Lung (tissue), 12 donors: Measurements from ENCODE around the gene NTRK3. TPM values are rescaled to one million over a fixed set of nuclear protein-coding genes. Genes with fewer than 3 reads are reported as not detected.
A peak's percentile ranks its signal among the peaks of the same experiment; 100 is the strongest.

Experiments
- ATAC-seq: fragments of 200-7000 bp; cut with Tn5 transposase; one replicate; pipeline ENCODE4 v1.9.1; 2020; ENCODE audit warnings: moderate number of reproducible peaks; ENCODE audit not compliant: insufficient read depth, low FRiP score
- DNase-seq, 3 donors: peaks; one replicate each; pipeline ENCODE4 v3.0.0-alpha.2; 2013 to 2017
- H3K27ac ChIP-seq, 2 donors: one replicate each; pipeline ENCODE4 v1.5.1; 2013; ENCODE audit warnings: mild to moderate bottlenecking in 2 of 2, moderate library complexity in 2 of 2, control low read depth in 1 of 2, inconsistent platforms in 1 of 2, low read depth in 1 of 2, low read length in 1 of 2
- H3K27me3 ChIP-seq, 3 donors: one replicate each; pipeline ENCODE4 v1.5.1; 2013; ENCODE audit warnings: low read length in 2 of 3; ENCODE audit not compliant: control insufficient read depth in 3 of 3, insufficient read depth in 3 of 3
- H3K36me3 ChIP-seq, 4 donors: one replicate each; pipeline ENCODE4 v1.5.1; 2013; ENCODE audit warnings: low read length in 4 of 4, mild to moderate bottlenecking in 1 of 4, moderate library complexity in 1 of 4; ENCODE audit not compliant: control insufficient read depth in 4 of 4, insufficient read depth in 4 of 4
- H3K4me1 ChIP-seq, 5 donors: one replicate each; pipeline ENCODE4 v1.5.1; 2013; ENCODE audit warnings: low read length in 5 of 5, mild to moderate bottlenecking in 2 of 5, moderate library complexity in 1 of 5; ENCODE audit not compliant: control insufficient read depth in 5 of 5, insufficient read depth in 5 of 5
- H3K4me3 ChIP-seq: one replicate; pipeline ENCODE4 v1.5.1; 2013; ENCODE audit warnings: mild to moderate bottlenecking, control low read depth, moderate library complexity
- H3K9ac ChIP-seq, 2 donors: one replicate each; pipeline ENCODE4 v1.5.1; 2013; ENCODE audit warnings: low read length in 2 of 2, control low read depth in 1 of 2; ENCODE audit not compliant: insufficient read depth in 1 of 2
- H3K9me3 ChIP-seq, 4 donors: one replicate each; pipeline ENCODE4 v1.5.1; 2013; ENCODE audit warnings: low read length in 3 of 4, mild to moderate bottlenecking in 1 of 4, moderate library complexity in 1 of 4; ENCODE audit not compliant: control insufficient read depth in 4 of 4, insufficient read depth in 3 of 4
- CTCF ChIP-seq: IDR thresholded peaks from 2 replicates; pipeline ENCODE4 v1.5.1; 2012; ENCODE audit warnings: mild to moderate bottlenecking; ENCODE audit errors: control extremely low read depth, extremely low read depth
- WGBS, 2 donors: extraction: QIAGEN DNeasy Blood & Tissue Kit; methylation state at CpG; one replicate each; pipeline ENCODE4 v1.1.7; 2013; 5-methylcytosine and 5-hydroxymethylcytosine counted together
- polyA plus RNA-seq, 2 donors: library from polyadenylated mRNA; stranded (reverse); fragments of 200-250 nt; gene quantifications; one replicate each; pipeline ENCODE4 v1.2.1, GENCODE V29; 2013
- total RNA-seq, 2 donors: library from RNA; depleted of rRNA in 1 of 2; stranded (reverse); fragments of >200 nt in 1 of 2; gene quantifications; one replicate each; pipeline ENCODE4 v1.2.1, GENCODE V29; 2014 to 2021
- donor health status: control.
- donor health status: control.
- donor health status: Bipolar disorder and iron deficiency.
- donor health status: healthy.
- donor health status: DM: yes; HTN: yes; CAD: no.

NTRK3 gene
- total and polyA plus RNA-seq, 4 donors, result 0.44 to 11.0 (median 4.2) TPM

GRCh38 chr15:88080616-88081015 is 175.9 kb downstream of the NTRK3 start:
- no peak for TF ChIP-seq CTCF
- H3K27me3 ChIP-seq, result no peaks in the 10 kb centered on the region
- WGBS, 2 donors, result 70 to 82% methylated on average over 3 of the region's 3 CpGs
- H3K9me3 ChIP-seq, result peaks cover 0 to 11% (median 0%) of the 10 kb centered on the region in 4 donors
- H3K9ac ChIP-seq, result no peak overlapping the region
- DNase-seq (no peak), ATAC-seq (no peak)
- no peak overlapping the region for H3K4me3 ChIP-seq
- no peaks in the 10 kb centered on the region for H3K36me3 ChIP-seq
- H3K4me1 ChIP-seq, result peaks cover 0 to 57% (median 19%) of the 10 kb centered on the region in 5 donors
- no peak overlapping the region for H3K27ac ChIP-seq

GRCh38 chr15:88077296-88078020 is 179.1 kb downstream of the NTRK3 start:
- 60 to 72% methylated on average over 12 of the region's 12 CpGs for WGBS, 2 donors
- TF ChIP-seq CTCF, result no peak

GRCh38 chr15:88076328-88076727 is 180.2 kb downstream of the NTRK3 start:
- no peak overlapping the region for H3K4me3 ChIP-seq
- WGBS, 2 donors, result 73 to 82% methylated on average over 1 of the region's 1 CpG
- H3K27ac ChIP-seq, result no peak overlapping the region
- peaks cover 0 to under 1% (median 0%) of the 10 kb centered on the region in 4 donors for H3K9me3 ChIP-seq
- H3K4me1 ChIP-seq, result peaks cover 0 to 36% (median 6%) of the 10 kb centered on the region in 5 donors
- no peak for TF ChIP-seq CTCF
- no peaks in the 10 kb centered on the region for H3K36me3 ChIP-seq
- H3K27me3 ChIP-seq, result no peaks in the 10 kb centered on the region
- peak; percentile 58 to 96 (median 95) for DNase-seq
- no peak for ATAC-seq
- H3K9ac ChIP-seq, result no peak overlapping the region

More at GRCh38 chr15:88077296-88078020, 179.1 kb downstream of the NTRK3 start:
- Histone ChIP-seq H3K4me3 (no peak overlapping the region), H3K4me1 (peaks cover 0 to 38% (median 6%) of the 10 kb centered on the region in 5 donors), H3K9ac (no peak overlapping the region), H3K27ac (no peak overlapping the region), H3K27me3 (no peaks in the 10 kb centered on the region), H3K9me3 (peaks cover 0 to 4% (median 0%) of the 10 kb centered on the region in 4 donors), H3K36me3 (no peaks in the 10 kb centered on the region)
- ATAC-seq (no peak), DNase-seq (peak; percentile 24 to 72 (median 54))
